HG03045 (cell line): ENCODE results near the gene BMP7.
"Not testable (repeated sequence)": the region's sequence is repeated elsewhere in the genome, so short reads cannot be mapped to it uniquely, and the experiment has no call there.

Source experiments
- ATAC-seq: cut with Tn5 transposase; IDR thresholded peaks from one replicate; pipeline ENCODE4 v1.9.1; 2021; ENCODE audit warnings: mild to moderate bottlenecking, moderate library complexity; ENCODE audit not compliant: unreplicated experiment

Gene BMP7

GRCh38 chr20:57251949-57252348 lies 14.5 kb downstream of the BMP7 start:
- no peak for ATAC-seq

DNA sequence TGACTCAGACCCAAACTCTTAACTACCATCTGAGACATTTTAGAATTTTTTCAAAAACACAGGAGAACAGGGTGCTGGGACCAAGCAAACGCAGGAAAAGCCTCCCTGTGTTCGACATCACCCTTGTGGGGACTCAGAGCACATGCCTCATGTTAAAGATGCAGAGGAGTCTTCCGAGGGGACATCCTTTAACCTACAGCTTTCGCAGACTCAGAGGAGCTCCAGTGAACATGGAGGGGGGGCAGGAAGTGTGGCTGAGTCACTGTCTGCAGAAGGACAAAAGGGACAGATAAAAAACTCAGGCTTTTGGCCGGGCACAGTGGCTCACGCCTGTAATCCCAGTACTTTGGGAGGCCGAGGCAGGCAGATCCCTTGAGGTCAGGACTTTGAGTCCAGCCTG lies 15.1 kb downstream of the BMP7 start:
- no peak for ATAC-seq

DNA sequence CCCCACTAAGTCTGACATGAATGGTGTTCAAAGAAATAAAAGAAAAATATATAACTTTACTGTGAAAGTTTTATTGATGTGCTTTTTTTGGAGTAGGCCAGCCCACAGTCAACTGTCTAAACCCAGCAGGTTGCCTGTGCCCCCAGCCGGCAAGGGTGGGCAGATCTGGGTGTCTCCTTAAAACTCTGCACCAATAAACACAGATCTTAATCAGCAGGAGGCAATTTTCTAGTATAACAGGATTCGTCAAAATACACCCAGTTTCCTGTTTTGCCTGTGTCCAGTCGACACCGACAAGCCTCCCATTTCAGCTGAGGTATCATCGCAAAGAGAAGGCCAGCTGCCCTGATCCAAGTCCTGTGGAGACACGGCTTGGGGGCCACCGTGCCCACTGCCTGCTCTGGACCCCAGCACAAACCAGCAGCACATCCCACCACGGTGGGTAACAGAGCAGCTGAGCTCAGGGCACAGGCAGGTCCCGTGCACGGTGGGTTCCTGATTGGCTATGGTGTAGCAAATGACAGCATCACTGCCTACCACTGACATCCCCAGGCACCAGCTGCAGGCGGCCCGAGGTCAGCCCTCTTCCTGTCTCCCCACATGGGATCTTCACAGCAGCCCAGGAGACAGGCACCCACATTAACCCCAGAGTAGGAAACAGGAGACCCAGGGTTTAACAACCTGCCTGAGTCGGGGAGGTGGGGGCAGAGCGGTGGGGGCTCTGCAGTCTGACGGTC lies 15.7 kb downstream of the BMP7 start:
- no peak for ATAC-seq

- no peak for ATAC-seq
These were observed 16.7 kb downstream of the BMP7 start for GRCh38 chr20:57249772-57250171.

DNA sequence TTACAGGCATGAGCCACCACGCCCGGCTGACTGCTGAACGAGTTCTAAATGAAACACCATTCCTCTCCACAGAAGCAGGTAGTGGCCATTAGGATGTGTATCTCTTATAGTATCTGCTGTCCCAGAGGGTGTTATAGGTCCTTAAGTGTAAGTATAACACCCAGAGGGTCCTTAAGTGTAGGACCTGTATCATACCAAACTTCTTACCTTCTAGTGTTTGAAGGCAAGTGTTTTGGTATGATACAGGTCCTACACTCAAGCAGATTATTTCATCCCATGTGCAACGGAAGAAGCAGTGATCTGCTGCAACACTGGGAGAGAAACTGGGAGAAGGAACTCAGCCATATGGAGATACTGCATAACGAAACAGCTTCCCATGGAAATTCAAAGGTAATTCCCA lies 17.4 kb downstream of the BMP7 start:
- ATAC-seq, result no peak

DNA sequence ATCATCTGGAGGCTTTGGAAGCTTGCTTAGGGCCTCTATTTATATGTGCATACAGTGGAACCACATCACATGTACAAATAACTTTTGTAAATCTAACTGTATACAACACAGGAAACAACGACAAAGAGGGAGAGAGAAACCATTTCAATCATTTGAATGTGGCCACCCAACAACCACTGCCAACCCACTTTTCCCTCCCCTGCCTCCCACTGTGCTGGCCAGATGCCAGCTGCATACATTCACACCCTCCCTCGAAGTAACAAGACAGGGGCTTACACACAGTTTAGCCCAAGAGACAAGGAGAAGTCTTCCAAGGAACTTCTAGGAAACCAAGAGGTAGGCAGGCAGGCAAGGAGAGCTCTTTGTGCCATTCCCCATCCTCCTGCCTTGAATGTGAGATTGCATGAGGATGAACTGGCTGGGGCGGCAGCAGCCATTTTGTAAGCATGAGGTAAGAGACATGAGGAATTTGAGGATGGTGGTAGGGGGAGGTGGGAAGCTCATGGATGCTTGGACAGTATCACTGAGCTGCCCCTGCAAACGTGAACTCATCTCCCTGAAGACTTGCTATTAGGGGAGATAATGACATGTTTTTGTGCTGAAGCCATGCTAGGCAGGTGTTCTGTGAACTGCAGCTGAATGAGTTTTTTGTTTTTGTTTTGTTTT lies 18.2 kb downstream of the BMP7 start:
- no peak for ATAC-seq

DNA sequence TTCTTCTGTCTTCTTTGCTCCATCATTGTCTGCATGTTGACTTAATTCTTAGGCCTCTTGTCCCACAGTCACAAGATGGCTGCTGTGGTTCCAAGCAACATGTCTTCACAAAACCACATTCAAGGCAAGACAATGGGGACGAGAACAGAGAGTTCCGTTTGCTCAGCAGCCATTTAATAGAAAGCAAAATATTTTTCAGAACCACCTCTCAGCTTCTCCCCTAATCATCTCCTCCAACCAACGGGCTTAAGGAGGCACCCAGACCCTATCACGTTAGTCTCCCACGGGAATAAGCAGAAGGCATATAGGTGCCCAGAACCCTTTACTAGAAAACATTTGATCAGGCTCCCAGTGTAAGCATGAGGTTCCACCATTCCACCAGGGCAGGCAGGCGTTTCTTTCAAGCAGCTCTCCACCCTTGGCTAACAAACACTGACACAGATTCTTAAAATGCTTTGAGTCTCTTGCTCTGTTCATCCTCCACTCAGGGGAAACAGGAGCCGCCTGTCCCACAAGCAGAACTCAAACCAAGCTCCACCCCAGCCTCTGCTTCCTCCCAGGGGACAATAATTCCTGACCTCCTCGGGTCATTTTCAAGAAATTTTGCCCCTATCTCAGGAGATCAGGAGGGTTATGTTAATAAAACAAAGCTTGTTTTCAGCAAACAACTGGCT lies 19.0 kb downstream of the BMP7 start:
- ATAC-seq, result no peak

GRCh38 chr20:57245997-57246396 lies 20.4 kb downstream of the BMP7 start:
- no peak for ATAC-seq

- ATAC-seq, result no peak
These were observed 21.7 kb downstream of the BMP7 start for GRCh38 chr20:57244627-57245214.

GRCh38 chr20:57244221-57244585 lies 22.2 kb downstream of the BMP7 start:
- no peak for ATAC-seq

DNA sequence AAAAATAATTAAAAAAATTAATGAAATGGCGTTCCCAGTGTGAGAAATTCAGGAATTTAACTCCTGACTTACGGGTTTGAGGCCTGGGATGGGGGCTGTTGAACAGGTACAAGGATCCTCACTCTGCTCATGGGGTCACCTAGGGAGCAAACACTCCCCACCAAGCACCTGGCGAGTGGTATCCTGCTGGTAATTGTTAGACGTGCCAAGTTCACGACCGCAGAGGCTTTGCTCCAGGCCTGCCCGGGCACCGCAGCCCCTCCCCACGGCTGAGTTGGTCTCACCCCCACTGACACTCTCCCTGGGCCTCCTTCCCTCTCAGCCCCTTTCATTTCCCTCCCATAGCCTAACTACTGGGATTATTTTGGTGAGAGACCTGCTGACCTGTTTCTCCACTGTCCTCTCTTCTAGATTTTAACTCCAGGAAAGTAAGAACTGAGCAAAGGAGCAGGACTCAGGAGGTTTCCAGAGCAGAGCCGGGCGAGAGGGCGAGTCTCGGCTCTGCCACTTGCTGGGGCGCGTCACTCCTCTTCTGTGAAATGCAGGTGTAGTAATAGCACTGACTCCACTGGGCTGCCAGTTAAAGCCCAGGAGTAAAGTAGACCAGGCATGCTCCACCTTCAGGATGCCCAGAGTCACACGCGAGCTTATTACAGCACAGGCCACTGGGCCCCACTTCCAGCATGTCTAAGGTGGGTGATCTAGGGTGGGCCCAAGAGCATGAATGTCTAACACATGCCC lies 22.8 kb downstream of the BMP7 start:
- no peak for ATAC-seq

GRCh38 chr20:57242414-57242813 lies 24.0 kb downstream of the BMP7 start:
- no peak for ATAC-seq

- no peak for ATAC-seq
These were observed 25.0 kb downstream of the BMP7 start for GRCh38 chr20:57241363-57241991.

- ATAC-seq, result no peak
These were observed 25.7 kb downstream of the BMP7 start for GRCh38 chr20:57240581-57241362.

DNA sequence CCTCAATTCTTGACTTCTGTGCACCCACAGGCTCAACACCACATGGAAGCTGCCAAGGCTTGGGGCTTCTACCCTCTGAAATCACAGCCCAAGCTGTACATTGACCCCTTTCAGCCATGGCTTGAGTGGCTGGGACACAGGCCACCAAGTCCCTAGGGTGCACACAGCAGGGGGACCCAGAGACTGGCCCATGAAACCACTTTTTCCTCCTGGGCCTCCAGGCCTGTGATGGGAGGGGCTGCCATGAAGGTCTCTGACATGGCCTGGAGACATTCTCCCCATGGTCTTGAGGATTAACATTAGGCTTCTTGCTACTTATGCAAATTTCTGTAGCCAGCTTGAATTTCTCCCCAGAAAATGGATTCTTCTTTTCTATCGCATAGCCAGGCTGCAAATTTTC lies 26.7 kb downstream of the BMP7 start:
- ATAC-seq, result not testable (repeated sequence)

GRCh38 chr20:57239324-57239723 lies 27.1 kb downstream of the BMP7 start:
- ATAC-seq, result not testable (repeated sequence)

- no peak for ATAC-seq
These were observed 28.4 kb downstream of the BMP7 start for GRCh38 chr20:57238089-57238488.

- no peak for ATAC-seq
These were observed 28.9 kb downstream of the BMP7 start for GRCh38 chr20:57237585-57237953.

GRCh38 chr20:57236813-57237584 lies 29.4 kb downstream of the BMP7 start:
- ATAC-seq, result no peak
